ENCODE data around the gene C20orf202.

- TF ChIP-seq ATF3 (IDR thresholded peaks at IDR 0.05) (no peak), CTCF (IDR thresholded peaks at IDR 0.05 in 2 of 3, conservative IDR thresholded peaks at IDR 0.05 in 1 of 3; ENCODE audit: borderline replicate concordance in 1 of 3, insufficient read depth in 1 of 3, low read depth in 2 of 3, low read length in 2 of 3) (no peak), SRF (IDR thresholded peaks at IDR 0.05; ENCODE audit: low read depth) (no peak), POLR2A (IDR thresholded peaks at IDR 0.05; ENCODE audit: borderline replicate concordance, extremely low read depth, insufficient read depth, insufficient read length) (no peak), YY1 (IDR thresholded peaks at IDR 0.05; ENCODE audit: extremely low read depth, insufficient replicate concordance, low read depth, low read length) (no peak), MAX (IDR thresholded peaks at IDR 0.05) (no peak), CEBPB (IDR thresholded peaks at IDR 0.05; ENCODE audit: low read depth) (no peak), EGR1 (IDR thresholded peaks at IDR 0.05; ENCODE audit: low read depth) (no peak), EZH2phosphoT487 (IDR thresholded peaks at IDR 0.05; ENCODE audit: borderline replicate concordance) (no peak), REST (IDR thresholded peaks at IDR 0.05; ENCODE audit: low read depth) (no peak), POLR2AphosphoS5 (IDR thresholded peaks at IDR 0.05; ENCODE audit: low read depth, low read length) (no peak), SP1 (IDR thresholded peaks at IDR 0.05; ENCODE audit: low read depth) (no peak), EZH2 (IDR thresholded peaks at IDR 0.05) (no peak)
Observed at GRCh38 chr20:1202762-1203504, at the start of gene C20orf202.

Data from HCT116 (cell line).